HepG2 (cell line): ENCODE data around the gene MSI2. TPM values are rescaled to one million over a fixed set of nuclear protein-coding genes. Genes with fewer than 3 reads are reported as not detected.

ENCODE experiments used
- CBX5 ChIP-seq: sonication (generic); formaldehyde crosslinking; IDR thresholded peaks from 2 replicates; pipeline ENCODE4 v1.4.0; 2020; ENCODE audit warnings: missing genetic modification reagents, borderline replicate concordance
- DMAP1 ChIP-seq: IDR thresholded peaks from 2 replicates; pipeline ENCODE4 v1.6.1; 2016
- HMGXB4 ChIP-seq, 2 experiments: sonication (generic) in 1 of 2; formaldehyde crosslinking in 1 of 2; IDR thresholded peaks; 2 replicates each; pipeline versions ENCODE4 v1.4.0 to v1.6.1; 2018 to 2020; ENCODE audit warnings: missing genetic modification reagents in 2 of 2, borderline replicate concordance in 1 of 2, low read depth in 1 of 2, mild to moderate bottlenecking in 1 of 2, missing biosample characterization in 1 of 2
- NFKB2 ChIP-seq: sonication (generic); formaldehyde crosslinking; IDR thresholded peaks from 2 replicates; pipeline ENCODE4 v1.4.0; 2020; ENCODE audit warnings: missing genetic modification reagents, borderline replicate concordance
- SMAD1 ChIP-seq: sonication (generic); formaldehyde crosslinking; IDR thresholded peaks from 2 replicates; pipeline ENCODE4 v1.4.0; 2020; ENCODE audit warnings: missing genetic modification reagents, low read depth, mild to moderate bottlenecking, borderline replicate concordance
- SMYD3 ChIP-seq: sonication (generic); formaldehyde crosslinking; IDR thresholded peaks from 2 replicates; pipeline ENCODE4 v1.8.1; 2023; ENCODE audit warnings: mild to moderate bottlenecking, missing genetic modification reagents
- THAP11 ChIP-seq: IDR thresholded peaks from 2 replicates; pipeline ENCODE4 v1.6.1; 2016; ENCODE audit warnings: missing biosample characterization, missing genetic modification reagents
- TOE1 ChIP-seq: sonication (generic); formaldehyde crosslinking; IDR thresholded peaks from 2 replicates; pipeline ENCODE4 v1.4.0; 2020; ENCODE audit warnings: mild to moderate bottlenecking, missing genetic modification reagents
- YEATS2 ChIP-seq: sonication (generic); formaldehyde crosslinking; IDR thresholded peaks from 2 replicates; pipeline ENCODE4 v1.4.0; 2020; ENCODE audit warnings: missing genetic modification reagents, borderline replicate concordance
- ZFP37 ChIP-seq: sonication (generic); formaldehyde crosslinking; IDR thresholded peaks from 2 replicates; pipeline ENCODE4 v1.4.0; 2020; ENCODE audit warnings: missing genetic modification reagents, borderline replicate concordance
- ZFY ChIP-seq: sonication (generic); formaldehyde crosslinking; IDR thresholded peaks from 2 replicates; pipeline ENCODE4 v1.4.0; 2020; ENCODE audit warnings: missing genetic modification reagents
- ZNF207 ChIP-seq: fragments of 450-650 bp; IDR thresholded peaks from 2 replicates; pipeline ENCODE4 v1.6.1; 2016; ENCODE audit warnings: antibody characterized with exemption, borderline replicate concordance
- ZNF260 ChIP-seq: sonication (generic); formaldehyde crosslinking; IDR thresholded peaks from 2 replicates; pipeline ENCODE4 v1.4.0; 2020; ENCODE audit warnings: missing genetic modification reagents, low read depth, mild to moderate bottlenecking, borderline replicate concordance
- ZNF383 ChIP-seq: sonication (generic); formaldehyde crosslinking; IDR thresholded peaks from 2 replicates; pipeline ENCODE4 v1.4.0; 2020; ENCODE audit warnings: missing genetic modification reagents, mild to moderate bottlenecking, borderline replicate concordance
- ZNF614 ChIP-seq: IDR thresholded peaks from 2 replicates; pipeline ENCODE4 v1.6.1; 2018; ENCODE audit warnings: missing biosample characterization, missing genetic modification reagents, inconsistent platforms, borderline replicate concordance
- ZNF784 ChIP-seq: sonication (generic); formaldehyde crosslinking; IDR thresholded peaks from 2 replicates; pipeline ENCODE4 v1.5.1; 2020; ENCODE audit warnings: missing genetic modification reagents, mild to moderate bottlenecking, borderline replicate concordance
- ZNF800 ChIP-seq: sonication (generic); formaldehyde crosslinking; IDR thresholded peaks from 2 replicates; pipeline ENCODE4 v1.4.0; 2020; ENCODE audit warnings: missing genetic modification reagents
- polyA plus RNA-seq, 8 experiments: library from polyadenylated mRNA; depleted of rRNA in 3 of 8; stranded (reverse) in 7 of 8; unstranded in 1 of 8; fragments of >200 nt; fragmentation: Illumina TruSeq in 4 of 8; extraction: Trizol in 4 of 8; gene quantifications; 2 replicates each; pipeline versions ENCODE4 v1.2.1 to v1.2.3, GENCODE V29; 2011 to 2016; ENCODE audit warnings: low read depth in 4 of 8, missing spikeins in 1 of 8, mixed read lengths in 1 of 8; ENCODE audit not compliant: insufficient read depth in 1 of 8
- total RNA-seq, 5 experiments: library from RNA; depleted of rRNA; stranded (reverse); fragments of >200 nt; fragmentation: Illumina TruSeq; extraction: Trizol; gene quantifications; 2 replicates each; pipeline ENCODE4 v1.2.3, GENCODE V29; 2016; ENCODE audit warnings: low read depth in 1 of 5
- TF ChIP-seq, protein P1 (sequence below): sonication (generic); formaldehyde crosslinking; IDR thresholded peaks from 2 replicates; pipeline ENCODE4 v1.8.0; 2023; ENCODE audit warnings: mild to moderate bottlenecking, missing genetic modification reagents
- TF ChIP-seq, protein P2 (sequence below): sonication (generic); formaldehyde crosslinking; IDR thresholded peaks from 2 replicates; pipeline ENCODE4 v1.4.0; 2020; ENCODE audit warnings: missing genetic modification reagents; ENCODE audit errors: not compliant biosample characterization

MSI2 gene
- total and polyA plus RNA-seq, 2 of the 13 experiments (the other 11 are each of a cell fraction or from before 2014, with no cell fraction given), result 77.5 to 78.4 TPM

DNA sequence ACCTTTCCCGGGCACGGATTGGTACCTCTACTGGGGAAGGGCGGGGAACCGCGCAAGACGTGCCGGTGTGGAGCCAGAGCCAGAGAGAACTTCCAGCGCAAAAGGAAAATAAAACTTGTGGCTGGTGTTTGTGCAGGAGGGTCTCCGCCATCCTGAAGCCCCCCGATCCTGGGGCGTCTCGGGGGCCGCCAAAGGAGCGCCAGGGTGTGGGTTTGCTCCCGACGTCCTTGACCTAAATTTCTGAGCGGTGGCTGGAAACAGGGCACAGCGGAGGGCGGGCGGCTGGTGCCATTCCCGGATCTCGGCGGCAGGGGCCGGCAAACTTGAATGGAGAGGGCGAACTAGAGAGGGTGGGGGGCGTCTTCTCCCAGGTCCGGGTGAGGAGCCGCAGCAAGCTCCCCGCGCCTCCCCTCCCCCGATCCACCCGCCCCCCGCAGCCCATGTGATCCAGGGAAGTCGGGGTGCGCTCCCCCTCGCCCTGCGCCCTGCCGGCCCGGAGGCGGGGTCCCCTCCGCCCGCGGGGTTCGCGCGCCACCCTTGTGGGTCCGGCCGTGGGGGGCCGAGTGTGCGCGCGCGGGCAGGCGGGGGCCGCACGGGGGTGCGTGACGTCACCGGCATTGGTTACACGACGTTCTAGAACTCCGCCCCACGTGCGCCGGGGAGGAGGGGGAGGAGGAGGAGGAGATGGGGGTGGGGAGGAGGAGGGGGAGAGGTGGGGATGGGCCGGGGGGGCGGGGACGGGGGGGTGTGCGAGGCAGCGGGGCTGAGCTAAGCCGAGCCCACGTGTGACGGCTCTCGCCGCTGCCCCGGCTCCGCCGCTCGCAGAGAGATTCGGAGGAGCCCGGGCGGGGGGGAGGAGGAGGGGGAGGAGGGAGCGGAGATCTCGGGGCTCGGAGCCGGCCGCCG lies at the start of gene MSI2 (continued):
- TF ChIP-seq HMGXB4 (CRISPR knock-in tag; IDR thresholded peaks at IDR 0.05; ENCODE audit: borderline replicate concordance in 1 of 2, low read depth in 1 of 2), result 0 out of 4 replicates have a peak, but pooled peaks of 1 of the 2 experiments have one; percentile 17
- TF ChIP-seq ZNF207, result no peak
- TF ChIP-seq YEATS2 (CRISPR knock-in tag), result no peak
- no peak for TF ChIP-seq ZNF383 (CRISPR knock-in tag)
- no peak for TF ChIP-seq THAP11
- no peak; the same call in 1 of the 2 replicates for TF ChIP-seq ZNF784 (CRISPR knock-in tag)
- no peak for TF ChIP-seq NFKB2
- no peak for TF ChIP-seq ZNF260 (CRISPR knock-in tag)
- no peak for TF ChIP-seq ZNF614
- no peak for TF ChIP-seq TOE1
- TF ChIP-seq CBX5 (CRISPR knock-in tag), result no peak
- TF ChIP-seq ZNF800, result no peak
- 0 out of 2 replicates have a peak, but pooled peaks have one; percentile 86 for TF ChIP-seq ZFP37
- TF ChIP-seq ZFY (CRISPR knock-in tag), result no peak; the same call in 1 of the 2 replicates
- no peak for TF ChIP-seq SMAD1 (CRISPR knock-in tag)
- TF ChIP-seq, protein P1, sequence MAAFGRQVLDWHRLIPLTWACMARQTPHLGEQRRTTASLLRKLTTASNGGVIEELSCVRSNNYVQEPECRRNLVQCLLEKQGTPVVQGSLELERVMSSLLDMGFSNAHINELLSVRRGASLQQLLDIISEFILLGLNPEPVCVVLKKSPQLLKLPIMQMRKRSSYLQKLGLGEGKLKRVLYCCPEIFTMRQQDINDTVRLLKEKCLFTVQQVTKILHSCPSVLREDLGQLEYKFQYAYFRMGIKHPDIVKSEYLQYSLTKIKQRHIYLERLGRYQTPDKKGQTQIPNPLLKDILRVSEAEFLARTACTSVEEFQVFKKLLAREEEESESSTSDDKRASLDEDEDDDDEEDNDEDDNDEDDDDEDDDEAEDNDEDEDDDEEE, result no peak
- TF ChIP-seq, protein P2, sequence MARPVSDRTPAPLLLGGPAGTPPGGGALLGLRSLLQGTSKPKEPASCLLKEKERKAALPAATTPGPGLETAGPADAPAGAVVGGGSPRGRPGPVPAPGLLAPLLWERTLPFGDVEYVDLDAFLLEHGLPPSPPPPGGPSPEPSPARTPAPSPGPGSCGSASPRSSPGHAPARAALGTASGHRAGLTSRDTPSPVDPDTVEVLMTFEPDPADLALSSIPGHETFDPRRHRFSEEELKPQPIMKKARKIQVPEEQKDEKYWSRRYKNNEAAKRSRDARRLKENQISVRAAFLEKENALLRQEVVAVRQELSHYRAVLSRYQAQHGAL (CRISPR knock-in tag), result no peak
- TF ChIP-seq SMYD3 (CRISPR knock-in tag), result no peak
- no peak for TF ChIP-seq DMAP1 (CRISPR knock-in tag)
